Testis (tissue), 2 donors: ENCODE measurements around the gene RAB29.

Source experiments
- CTCF ChIP-seq, 3 experiments: fragments of 450-650 bp in 2 of 3; fragments of 200-600 bp in 1 of 3; sonication (generic) in 1 of 3; IDR thresholded peaks; one replicate each; pipeline ENCODE4 v1.5.1; 2016 to 2019; ENCODE audit warnings: antibody characterized with exemption in 3 of 3, mild to moderate bottlenecking in 2 of 3, moderate library complexity in 1 of 3
- POLR2A ChIP-seq: fragments of 450-650 bp; IDR thresholded peaks from one replicate; pipeline ENCODE4 v1.6.1; 2017; ENCODE audit warnings: antibody characterized with exemption, mild to moderate bottlenecking, moderate library complexity

GRCh38 chr1:205824180-205824579 lies 48.9 kb upstream of the RAB29 start:
- TF ChIP-seq CTCF (IDR thresholded peaks at IDR 0.05) (no peak), POLR2A (no peak)
